ENCODE data around the gene TMEM212. TPM values are rescaled to one million over a fixed set of nuclear protein-coding genes. Genes with fewer than 3 reads are reported as not detected.

The TMEM212 gene
- total RNA-seq, 1 donor from 2014 or later, result not detected

DNA sequence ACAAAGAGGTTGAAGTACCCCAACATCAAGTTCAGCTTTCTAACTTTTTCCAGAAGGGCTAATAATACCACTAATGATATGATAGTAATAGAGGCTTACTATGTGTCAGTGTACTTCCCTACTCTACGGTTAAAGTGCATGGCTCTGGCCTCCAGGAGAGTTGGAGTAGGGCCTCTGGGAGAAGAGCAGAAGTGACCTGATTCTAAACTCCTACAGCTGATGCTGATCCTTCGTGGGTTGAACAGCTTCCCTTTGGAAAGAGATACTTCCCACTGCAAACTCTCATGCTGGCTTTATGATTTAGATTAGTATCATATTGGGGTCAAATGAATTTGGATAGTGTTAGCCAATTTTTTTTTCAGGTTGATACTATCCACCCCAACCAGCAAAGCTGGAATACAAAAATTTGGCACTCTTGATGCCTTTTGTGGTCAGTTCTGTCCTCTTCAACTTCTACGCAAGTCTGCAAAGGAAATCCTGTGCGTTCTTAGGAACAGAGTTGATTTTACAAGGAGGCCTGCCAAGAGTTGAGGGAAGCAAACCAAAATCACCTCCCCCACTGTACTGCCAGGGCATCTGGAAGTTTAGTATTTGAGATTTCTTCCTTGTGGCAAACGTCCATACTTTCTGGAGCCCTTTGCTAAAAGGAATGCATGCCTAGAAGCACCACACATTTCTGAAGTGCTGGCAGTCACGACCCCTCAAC lies 17.8 kb downstream of the TMEM212 start:
- Histone ChIP-seq H3K4me3 (ENCODE audit: insufficient read depth, low read depth, low read length) (no peak overlapping the region), H3K79me2 (ENCODE audit: insufficient read depth, low read length) (no peaks in the 10 kb centered on the region), H3K27ac (ENCODE audit: low read depth, low read length) (no peak overlapping the region), H2AFZ (ENCODE audit: low read depth, low read length) (no peak overlapping the region), H3K9ac (ENCODE audit: low read length) (no peak overlapping the region), H3K36me3 (ENCODE audit: insufficient read depth, low read length) (no peaks in the 10 kb centered on the region), H3K27me3 (ENCODE audit: insufficient read depth, low read length) (no peaks in the 10 kb centered on the region), H4K20me1 (ENCODE audit: insufficient read depth, low read length) (no peaks in the 10 kb centered on the region), H3K9me3 (ENCODE audit: insufficient read depth, low read depth, low read length) (no peaks in the 10 kb centered on the region), H3K4me1 (ENCODE audit: insufficient read depth, low read length) (peaks cover 9% of the 10 kb centered on the region), H3K4me2 (ENCODE audit: low read length) (no peak overlapping the region)
- Mint-ChIP-seq H3K4me1 (ENCODE audit: low read depth, unreplicated experiment) (peaks cover 16% of the 10 kb centered on the region), H3K9me3 (ENCODE audit: unreplicated experiment) (peaks cover 4% of the 10 kb centered on the region), H3K27ac (ENCODE audit: unreplicated experiment) (peak overlapping the region; percentile 54), H3K27me3 (ENCODE audit: low read depth, unreplicated experiment) (no peaks in the 10 kb centered on the region), H3K36me3 (ENCODE audit: low read depth, unreplicated experiment) (no peaks in the 10 kb centered on the region), H3K4me3 (ENCODE audit: unreplicated experiment) (no peak overlapping the region)
- DNase-seq (ENCODE audit: low read depth) (peak; percentile 91), FAIRE-seq (peak; percentile 65)
- TF ChIP-seq, protein P1, sequence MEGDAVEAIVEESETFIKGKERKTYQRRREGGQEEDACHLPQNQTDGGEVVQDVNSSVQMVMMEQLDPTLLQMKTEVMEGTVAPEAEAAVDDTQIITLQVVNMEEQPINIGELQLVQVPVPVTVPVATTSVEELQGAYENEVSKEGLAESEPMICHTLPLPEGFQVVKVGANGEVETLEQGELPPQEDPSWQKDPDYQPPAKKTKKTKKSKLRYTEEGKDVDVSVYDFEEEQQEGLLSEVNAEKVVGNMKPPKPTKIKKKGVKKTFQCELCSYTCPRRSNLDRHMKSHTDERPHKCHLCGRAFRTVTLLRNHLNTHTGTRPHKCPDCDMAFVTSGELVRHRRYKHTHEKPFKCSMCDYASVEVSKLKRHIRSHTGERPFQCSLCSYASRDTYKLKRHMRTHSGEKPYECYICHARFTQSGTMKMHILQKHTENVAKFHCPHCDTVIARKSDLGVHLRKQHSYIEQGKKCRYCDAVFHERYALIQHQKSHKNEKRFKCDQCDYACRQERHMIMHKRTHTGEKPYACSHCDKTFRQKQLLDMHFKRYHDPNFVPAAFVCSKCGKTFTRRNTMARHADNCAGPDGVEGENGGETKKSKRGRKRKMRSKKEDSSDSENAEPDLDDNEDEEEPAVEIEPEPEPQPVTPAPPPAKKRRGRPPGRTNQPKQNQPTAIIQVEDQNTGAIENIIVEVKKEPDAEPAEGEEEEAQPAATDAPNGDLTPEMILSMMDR (IDR thresholded peaks at IDR 0.05; ENCODE audit: insufficient read depth, low read depth, low read length), result no peak
- no peak for TF ChIP-seq EZH2 (IDR thresholded peaks at IDR 0.05; ENCODE audit: insufficient read depth, low read length)

DNA sequence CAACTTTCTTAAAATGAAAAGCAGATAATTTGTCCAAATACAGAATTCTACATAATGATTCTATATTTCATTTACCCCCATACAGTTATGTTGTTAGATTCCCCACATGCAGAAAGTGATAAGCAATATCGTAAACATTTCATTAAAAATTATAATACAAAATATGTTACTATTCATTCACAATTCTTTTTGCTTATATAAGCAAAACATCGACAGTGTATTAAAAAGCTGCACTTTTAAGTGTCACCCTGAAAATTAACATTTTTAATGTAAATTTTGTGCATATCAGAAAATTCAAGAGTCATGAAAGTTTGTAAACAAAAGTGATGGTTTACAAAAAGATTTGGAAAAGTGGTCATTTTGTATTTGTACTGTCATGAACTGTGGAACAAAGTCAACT lies 19.2 kb downstream of the TMEM212 start:
- FAIRE-seq (no peak), DNase-seq (ENCODE audit: low read depth) (no peak)
- H3K4me2 ChIP-seq (ENCODE audit: low read length), result no peak overlapping the region
- no peaks in the 10 kb centered on the region for H3K9me3 ChIP-seq (ENCODE audit: insufficient read depth, low read depth, low read length)
- no peaks in the 10 kb centered on the region for H3K36me3 ChIP-seq (ENCODE audit: insufficient read depth, low read length)
- H4K20me1 ChIP-seq (ENCODE audit: insufficient read depth, low read length), result no peaks in the 10 kb centered on the region
- H3K27me3 ChIP-seq (ENCODE audit: insufficient read depth, low read length), result no peaks in the 10 kb centered on the region
- H3K4me3 ChIP-seq (ENCODE audit: insufficient read depth, low read depth, low read length), result no peak overlapping the region
- Mint-ChIP-seq H3K27me3 (ENCODE audit: low read depth, unreplicated experiment) (no peaks in the 10 kb centered on the region), H3K4me3 (ENCODE audit: unreplicated experiment) (no peak overlapping the region), H3K27ac (ENCODE audit: unreplicated experiment) (no peak overlapping the region), H3K36me3 (ENCODE audit: low read depth, unreplicated experiment) (no peaks in the 10 kb centered on the region), H3K9me3 (ENCODE audit: unreplicated experiment) (peaks cover 4% of the 10 kb centered on the region), H3K4me1 (ENCODE audit: low read depth, unreplicated experiment) (peaks cover 20% of the 10 kb centered on the region)
- no peaks in the 10 kb centered on the region for H3K79me2 ChIP-seq (ENCODE audit: insufficient read depth, low read length)
- peaks cover 9% of the 10 kb centered on the region for H3K4me1 ChIP-seq (ENCODE audit: insufficient read depth, low read length)
- no peak overlapping the region for H3K27ac ChIP-seq (ENCODE audit: low read depth, low read length)
- TF ChIP-seq, protein P1 (IDR thresholded peaks at IDR 0.05; ENCODE audit: insufficient read depth, low read depth, low read length), result no peak
- no peak for TF ChIP-seq EZH2 (IDR thresholded peaks at IDR 0.05; ENCODE audit: insufficient read depth, low read length)
- no peak overlapping the region for H3K9ac ChIP-seq (ENCODE audit: low read length)
- H2AFZ ChIP-seq (ENCODE audit: low read depth, low read length), result no peak overlapping the region

DNA sequence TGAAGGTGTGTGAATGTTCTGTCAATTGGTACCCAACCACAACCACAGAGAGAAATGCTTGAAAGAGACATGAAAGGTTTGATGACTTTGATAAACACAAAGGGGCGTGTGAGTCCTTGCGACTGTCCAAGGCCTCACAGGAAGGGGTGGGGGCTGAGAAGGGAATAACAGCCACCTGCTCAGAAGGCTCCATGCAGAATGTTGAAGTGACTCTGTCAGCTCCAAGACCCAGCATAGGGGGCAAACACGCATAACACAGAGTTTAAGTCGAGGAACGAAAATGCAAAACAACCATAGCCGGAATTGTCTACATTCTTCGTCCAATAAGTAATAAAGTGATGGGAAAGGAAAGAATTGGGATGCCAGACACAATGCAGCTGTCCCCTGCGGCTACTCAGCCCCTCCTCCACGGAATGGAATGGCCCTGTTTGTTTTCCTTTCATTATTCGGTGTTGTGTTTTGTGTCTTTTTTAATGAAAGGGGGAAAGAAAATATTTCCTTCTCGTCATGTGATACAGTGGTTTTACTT lies 19.9 kb downstream of the TMEM212 start:
- Histone ChIP-seq H4K20me1 (ENCODE audit: insufficient read depth, low read length) (no peaks in the 10 kb centered on the region), H2AFZ (ENCODE audit: low read depth, low read length) (peak overlapping the region; percentile 35), H3K4me2 (ENCODE audit: low read length) (peak overlapping the region; percentile 68), H3K27me3 (ENCODE audit: insufficient read depth, low read length) (no peaks in the 10 kb centered on the region), H3K36me3 (ENCODE audit: insufficient read depth, low read length) (no peaks in the 10 kb centered on the region), H3K9me3 (ENCODE audit: insufficient read depth, low read depth, low read length) (no peaks in the 10 kb centered on the region), H3K27ac (ENCODE audit: low read depth, low read length) (peak overlapping the region; percentile 20), H3K4me1 (ENCODE audit: insufficient read depth, low read length) (peaks cover 9% of the 10 kb centered on the region), H3K9ac (ENCODE audit: low read length) (no peak overlapping the region), H3K79me2 (ENCODE audit: insufficient read depth, low read length) (no peaks in the 10 kb centered on the region), H3K4me3 (ENCODE audit: insufficient read depth, low read depth, low read length) (no peak overlapping the region)
- Mint-ChIP-seq H3K27ac (ENCODE audit: unreplicated experiment) (peak overlapping the region; percentile 58), H3K4me3 (ENCODE audit: unreplicated experiment) (no peak overlapping the region), H3K36me3 (ENCODE audit: low read depth, unreplicated experiment) (no peaks in the 10 kb centered on the region), H3K4me1 (ENCODE audit: low read depth, unreplicated experiment) (peaks cover 20% of the 10 kb centered on the region), H3K9me3 (ENCODE audit: unreplicated experiment) (peaks cover 4% of the 10 kb centered on the region), H3K27me3 (ENCODE audit: low read depth, unreplicated experiment) (no peaks in the 10 kb centered on the region)
- TF ChIP-seq, protein P1 (IDR thresholded peaks at IDR 0.05; ENCODE audit: insufficient read depth, low read depth, low read length), result no peak
- no peak for TF ChIP-seq EZH2 (IDR thresholded peaks at IDR 0.05; ENCODE audit: insufficient read depth, low read length)
- DNase-seq (ENCODE audit: low read depth) (peak; percentile 70), FAIRE-seq (no peak)
